Chondrocyte (in vitro differentiated cells): ENCODE results near the gene PRKCA. TPM values are rescaled to one million over a fixed set of nuclear protein-coding genes. Genes with fewer than 3 reads are reported as not detected.
"Not testable (repeated sequence)": the region's sequence is repeated elsewhere in the genome, so short reads cannot be mapped to it uniquely, and the experiment has no call there.

ENCODE experiments used
- DNase-seq: peaks from one replicate; pipeline ENCODE4 v3.0.0; 2021; ENCODE audit warnings: mixed read lengths, low spot score
- H3K27ac Mint-ChIP-seq: one replicate; pipeline ENCODE4 v1.8.0; 2021; ENCODE audit warnings: mild to moderate bottlenecking, moderate library complexity, mixed read lengths; ENCODE audit not compliant: unreplicated experiment
- H3K27me3 Mint-ChIP-seq: 2 replicates; pipeline ENCODE4 v1.8.0; 2021; ENCODE audit warnings: low read depth, mixed read lengths
- H3K36me3 Mint-ChIP-seq: 2 replicates; pipeline ENCODE4 v1.8.0; 2021; ENCODE audit warnings: low read depth, mixed read lengths
- H3K4me1 Mint-ChIP-seq: 2 replicates; pipeline ENCODE4 v1.8.0; 2021; ENCODE audit warnings: low read depth, mild to moderate bottlenecking, mixed read lengths
- H3K4me3 Mint-ChIP-seq: one replicate; pipeline ENCODE4 v1.8.0; 2021; ENCODE audit warnings: mild to moderate bottlenecking, moderate library complexity, mixed read lengths; ENCODE audit not compliant: unreplicated experiment
- H3K9me3 Mint-ChIP-seq: 2 replicates; pipeline ENCODE4 v1.8.0; 2021; ENCODE audit warnings: low read depth, mixed read lengths
- CTCF ChIP-seq: fragments of 200-600 bp; sonication (generic); IDR thresholded peaks from 2 replicates; pipeline ENCODE4 v1.5.0; 2021; ENCODE audit warnings: antibody characterized with exemption, mild to moderate bottlenecking, moderate library complexity
- total RNA-seq: library from RNA; stranded (reverse); gene quantifications from 3 replicates; pipeline ENCODE4 v1.2.1, GENCODE V29; 2021

Gene PRKCA
- total RNA-seq, 1 donor from 2014 or later = 51.5 TPM

DNA sequence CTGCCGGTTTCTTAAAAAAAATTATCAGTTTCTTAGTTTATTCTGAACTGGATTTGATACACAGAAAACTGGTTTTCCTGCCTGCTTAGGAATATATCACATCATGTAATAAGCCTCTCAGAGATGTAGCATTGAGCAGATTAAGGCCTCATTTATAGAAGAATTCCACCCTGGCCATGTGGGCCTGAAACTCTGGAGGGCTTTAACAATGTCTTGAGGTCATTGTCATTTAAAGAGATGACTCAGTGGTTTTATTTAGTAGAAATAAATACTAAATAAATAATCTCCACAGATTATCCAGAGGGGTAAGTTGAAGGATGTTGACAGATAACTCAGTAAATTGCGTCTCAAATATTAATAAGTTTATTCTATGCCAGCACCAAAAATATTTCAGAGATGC is 56.9 kb downstream of the PRKCA start:
- peaks cover 23% of the 10 kb centered on the region for H3K4me1 Mint-ChIP-seq
- H3K36me3 Mint-ChIP-seq = no peaks in the 10 kb centered on the region
- TF ChIP-seq CTCF = no peak
- no peak for DNase-seq
- H3K27me3 Mint-ChIP-seq = no peaks in the 10 kb centered on the region
- H3K27ac Mint-ChIP-seq = no peak overlapping the region
- no peaks in the 10 kb centered on the region for H3K9me3 Mint-ChIP-seq
- H3K4me3 Mint-ChIP-seq = no peak overlapping the region

DNA sequence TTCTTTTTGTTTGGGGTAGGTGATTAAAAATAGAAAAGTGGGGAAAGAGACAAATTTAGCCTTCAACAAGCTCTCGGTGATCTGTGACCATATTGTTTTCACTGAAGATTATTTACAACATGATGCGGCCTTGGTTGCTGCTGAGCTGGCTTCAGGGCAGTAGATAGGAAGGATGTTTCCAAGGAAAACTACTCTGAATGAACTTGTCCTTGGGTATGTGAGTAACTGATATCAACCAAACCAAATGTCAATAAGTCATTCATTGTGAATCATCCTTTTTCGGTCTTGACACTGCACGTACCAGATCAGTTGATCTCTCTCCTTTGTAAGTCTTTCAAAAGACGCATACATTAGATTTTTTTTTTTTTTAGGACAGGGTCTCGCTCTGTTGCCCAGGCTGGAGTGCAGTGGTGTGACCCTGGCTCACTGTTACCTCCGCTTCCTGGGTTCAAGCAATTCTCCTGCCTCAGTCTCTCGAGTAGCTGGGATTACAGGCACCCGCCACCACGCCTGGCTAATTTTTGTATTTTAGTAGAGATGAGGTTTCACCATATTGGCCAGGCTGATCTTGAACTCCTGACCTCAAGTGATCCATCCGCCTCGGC is 58.6 kb downstream of the PRKCA start:
- H3K27ac Mint-ChIP-seq, H3K36me3 Mint-ChIP-seq, H3K9me3 Mint-ChIP-seq, H3K4me3 Mint-ChIP-seq, H3K27me3 Mint-ChIP-seq, DNase-seq: not testable (repeated sequence)
- peaks cover 19% of the 10 kb centered on the region for H3K4me1 Mint-ChIP-seq

DNA sequence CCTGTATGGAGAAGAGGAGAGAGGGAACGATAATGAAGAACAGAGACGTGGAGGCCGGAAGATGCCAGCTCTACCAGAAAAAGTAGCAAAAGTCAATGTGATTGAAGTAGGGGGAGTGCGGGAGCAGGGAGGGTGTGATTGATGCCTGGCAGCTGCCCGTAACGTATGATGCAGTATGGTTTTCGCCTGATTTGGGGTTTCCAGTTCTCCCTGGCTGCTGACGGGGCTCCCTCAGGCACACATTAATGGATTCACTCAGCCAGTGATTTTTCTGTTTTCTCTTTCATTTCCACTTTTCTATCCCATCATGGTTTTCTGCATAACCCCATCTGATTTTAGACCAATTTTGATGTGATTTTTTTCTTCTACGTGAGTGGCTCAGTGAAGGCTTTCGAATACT is 62.1 kb downstream of the PRKCA start:
- no peak for DNase-seq
- Mint-ChIP-seq H3K4me1 (peaks cover 10% of the 10 kb centered on the region), H3K27ac (no peak overlapping the region), H3K36me3 (no peaks in the 10 kb centered on the region), H3K4me3 (no peak overlapping the region), H3K27me3 (no peaks in the 10 kb centered on the region), H3K9me3 (no peaks in the 10 kb centered on the region)
- TF ChIP-seq CTCF = no peak

DNA sequence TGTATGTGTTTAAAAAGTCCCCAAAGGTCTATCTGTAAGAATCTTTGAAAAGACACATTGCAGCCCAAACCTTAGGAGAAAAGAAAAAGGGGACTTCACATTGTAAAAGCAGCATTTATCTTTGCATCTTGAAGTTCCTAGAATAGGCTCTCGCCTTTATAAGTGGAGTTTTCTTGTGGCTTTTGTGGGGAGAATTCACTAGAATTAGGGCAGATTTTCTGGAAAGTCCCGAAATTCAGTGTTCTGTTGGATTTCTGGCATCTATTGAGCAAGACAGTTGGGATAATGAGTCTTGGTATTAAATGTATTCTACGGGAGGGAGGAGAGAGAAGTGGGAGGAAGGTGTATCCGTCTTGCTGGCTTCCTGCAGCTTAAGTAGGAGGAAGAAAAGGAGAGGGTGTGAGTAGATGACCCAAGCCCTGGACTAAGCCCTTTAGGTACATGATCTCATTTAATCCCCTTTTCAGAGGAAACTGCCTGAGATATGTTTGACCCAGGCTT is 62.6 kb downstream of the PRKCA start:
- no peaks in the 10 kb centered on the region for H3K27me3 Mint-ChIP-seq
- peaks cover 15% of the 10 kb centered on the region for H3K4me1 Mint-ChIP-seq
- no peak for DNase-seq
- H3K4me3 Mint-ChIP-seq = no peak overlapping the region
- H3K36me3 Mint-ChIP-seq = no peaks in the 10 kb centered on the region
- no peak for TF ChIP-seq CTCF
- no peaks in the 10 kb centered on the region for H3K9me3 Mint-ChIP-seq
- H3K27ac Mint-ChIP-seq = no peak overlapping the region

DNA sequence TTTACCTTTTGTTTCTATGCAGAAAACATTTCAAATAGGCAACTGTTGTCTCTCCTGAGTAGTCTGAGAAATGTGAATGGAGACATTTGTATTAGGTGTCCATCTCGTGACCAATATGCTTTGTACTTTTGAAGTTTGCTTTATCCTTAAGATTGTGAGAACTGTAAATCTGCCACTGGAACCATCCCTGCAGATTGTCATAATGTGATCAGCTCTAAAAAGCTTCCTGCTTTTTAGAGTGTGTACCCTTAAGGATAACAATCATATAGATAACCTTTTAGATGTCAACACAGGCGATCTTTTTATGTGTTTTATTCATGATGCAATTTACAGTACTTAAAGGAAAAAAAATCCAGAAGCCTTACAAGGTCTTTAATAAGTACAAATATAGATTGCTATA is 63.5 kb downstream of the PRKCA start:
- DNase-seq = no peak
- Mint-ChIP-seq H3K4me1 (peaks cover 15% of the 10 kb centered on the region), H3K36me3 (no peaks in the 10 kb centered on the region), H3K27ac (no peak overlapping the region), H3K4me3 (no peak overlapping the region), H3K9me3 (no peaks in the 10 kb centered on the region), H3K27me3 (no peaks in the 10 kb centered on the region)
- TF ChIP-seq CTCF = no peak

- Mint-ChIP-seq H3K4me3 (no peak overlapping the region), H3K36me3 (no peaks in the 10 kb centered on the region), H3K27ac (no peak overlapping the region), H3K27me3 (no peaks in the 10 kb centered on the region), H3K9me3 (no peaks in the 10 kb centered on the region), H3K4me1 (peaks cover 18% of the 10 kb centered on the region)
- no peak for TF ChIP-seq CTCF
- DNase-seq = no peak
Measured at GRCh38 chr17:66367107-66367506, 64.7 kb downstream of the PRKCA start.
